Panc1 (cell line): ENCODE results near the gene ZNF326.

Source experiments
- POLR2AphosphoS5 ChIP-seq: IDR thresholded peaks from 2 replicates; pipeline ENCODE4 v1.6.1; 2012; ENCODE audit warnings: mild to moderate bottlenecking, low read depth, low read length, moderate library complexity
- TCF7L2 ChIP-seq: IDR thresholded peaks from 2 replicates; pipeline ENCODE4 v1.6.1; 2011; ENCODE audit warnings: mild to moderate bottlenecking, low read depth, low read length, inconsistent platforms
- TF ChIP-seq, protein P1 (sequence below): fragments of 450-650 bp; IDR thresholded peaks from 2 replicates; pipeline ENCODE4 v1.5.1; 2017; ENCODE audit warnings: mild to moderate bottlenecking

- TF ChIP-seq, protein P1, sequence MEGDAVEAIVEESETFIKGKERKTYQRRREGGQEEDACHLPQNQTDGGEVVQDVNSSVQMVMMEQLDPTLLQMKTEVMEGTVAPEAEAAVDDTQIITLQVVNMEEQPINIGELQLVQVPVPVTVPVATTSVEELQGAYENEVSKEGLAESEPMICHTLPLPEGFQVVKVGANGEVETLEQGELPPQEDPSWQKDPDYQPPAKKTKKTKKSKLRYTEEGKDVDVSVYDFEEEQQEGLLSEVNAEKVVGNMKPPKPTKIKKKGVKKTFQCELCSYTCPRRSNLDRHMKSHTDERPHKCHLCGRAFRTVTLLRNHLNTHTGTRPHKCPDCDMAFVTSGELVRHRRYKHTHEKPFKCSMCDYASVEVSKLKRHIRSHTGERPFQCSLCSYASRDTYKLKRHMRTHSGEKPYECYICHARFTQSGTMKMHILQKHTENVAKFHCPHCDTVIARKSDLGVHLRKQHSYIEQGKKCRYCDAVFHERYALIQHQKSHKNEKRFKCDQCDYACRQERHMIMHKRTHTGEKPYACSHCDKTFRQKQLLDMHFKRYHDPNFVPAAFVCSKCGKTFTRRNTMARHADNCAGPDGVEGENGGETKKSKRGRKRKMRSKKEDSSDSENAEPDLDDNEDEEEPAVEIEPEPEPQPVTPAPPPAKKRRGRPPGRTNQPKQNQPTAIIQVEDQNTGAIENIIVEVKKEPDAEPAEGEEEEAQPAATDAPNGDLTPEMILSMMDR = no peak
- no peak for TF ChIP-seq POLR2AphosphoS5
- TF ChIP-seq TCF7L2 = no peak
Observed at GRCh38 chr1:89999208-89999607, 4.3 kb downstream of the ZNF326 start.
